Hepatocyte (in vitro differentiated cells): ENCODE results near the gene AAK1. TPM values are rescaled to one million over a fixed set of nuclear protein-coding genes. Genes with fewer than 3 reads are reported as not detected.
A peak's percentile ranks its signal among the peaks of the same experiment; 100 is the strongest.
"Not testable (repeated sequence)": the region's sequence is repeated elsewhere in the genome, so short reads cannot be mapped to it uniquely, and the experiment has no call there.

Experiments used
- DNase-seq: peaks from one replicate; pipeline ENCODE4 v3.0.0-alpha.2; 2016; ENCODE audit warnings: low spot score
- H2AFZ ChIP-seq: fragments of 200-600 bp; sonication (generic); 2 replicates; pipeline ENCODE4 v1.6.0; 2016; ENCODE audit warnings: antibody characterized with exemption, mild to moderate bottlenecking
- H3K27ac ChIP-seq: fragments of 200-600 bp; sonication (generic); 2 replicates; pipeline ENCODE4 v1.5.1; 2016; ENCODE audit warnings: mild to moderate bottlenecking
- H3K27me3 ChIP-seq: fragments of 200-600 bp; sonication (generic); 2 replicates; pipeline ENCODE4 v1.6.1; 2016
- H3K36me3 ChIP-seq: fragments of 200-600 bp; sonication (generic); replicated peaks from 2 replicates; pipeline ENCODE4 v1.5.1; 2016; ENCODE audit warnings: low read depth; ENCODE audit not compliant: insufficient read depth
- H3K4me1 ChIP-seq: fragments of 200-600 bp; sonication (generic); 2 replicates; pipeline ENCODE4 v1.5.1; 2016; ENCODE audit warnings: mild to moderate bottlenecking, moderate library complexity; ENCODE audit not compliant: insufficient read depth
- H3K4me2 ChIP-seq: fragments of 200-600 bp; sonication (generic); 2 replicates; pipeline ENCODE4 v1.6.0; 2016
- H3K4me3 ChIP-seq: fragments of 200-600 bp; sonication (generic); 2 replicates; pipeline ENCODE4 v1.5.1; 2016; ENCODE audit warnings: mild to moderate bottlenecking
- H3K79me2 ChIP-seq: fragments of 200-600 bp; sonication (generic); 2 replicates; pipeline ENCODE4 v1.6.0; 2017; ENCODE audit warnings: mild to moderate bottlenecking
- H3K9me2 ChIP-seq: fragments of 200-600 bp; sonication (generic); replicated peaks from 2 replicates; pipeline ENCODE4 v1.6.0; 2017; ENCODE audit warnings: mild to moderate bottlenecking; ENCODE audit not compliant: insufficient read depth
- H3K9me3 ChIP-seq: fragments of 200-600 bp; sonication (generic); 2 replicates; pipeline ENCODE4 v1.5.1; 2016; ENCODE audit warnings: low read depth, mild to moderate bottlenecking
- H4K20me1 ChIP-seq: fragments of 200-600 bp; sonication (generic); 2 replicates; pipeline ENCODE4 v1.6.0; 2016; ENCODE audit warnings: mild to moderate bottlenecking; ENCODE audit not compliant: insufficient read depth, poor library complexity, severe bottlenecking
- CTCF ChIP-seq: fragments of 200-600 bp; sonication (generic); IDR thresholded peaks from 2 replicates; pipeline ENCODE4 v1.5.1; 2016; ENCODE audit warnings: antibody characterized with exemption, mild to moderate bottlenecking; ENCODE audit not compliant: poor library complexity
- EZH2 ChIP-seq: fragments of 200-600 bp; sonication (generic); IDR thresholded peaks from 2 replicates; pipeline ENCODE4 v1.6.1; 2016; ENCODE audit warnings: antibody characterized with exemption, mild to moderate bottlenecking, borderline replicate concordance
- EZH2phosphoT487 ChIP-seq: fragments of 200-600 bp; sonication (generic); IDR thresholded peaks from one replicate; pipeline ENCODE4 v1.6.1; 2018; ENCODE audit warnings: antibody characterized with exemption, mild to moderate bottlenecking, low read depth, moderate library complexity; ENCODE audit not compliant: unreplicated experiment, severe bottlenecking
- WGBS: methylation state at CpG from one replicate; pipeline ENCODE4 v1.1.6; 2016; ENCODE audit warnings: low lambda C conversion rate; ENCODE audit errors: missing lambda C conversion rate; 5-methylcytosine and 5-hydroxymethylcytosine counted together
- polyA plus RNA-seq: library from polyadenylated mRNA; unstranded; fragments of >200 nt; fragmentation: Nextera tagmentation; extraction: Ambion mirVana; gene quantifications from 2 replicates; pipeline ENCODE4 v1.2.1, GENCODE V29; 2016
- total RNA-seq: library from RNA; depleted of rRNA; stranded (reverse); fragments of >200 nt; gene quantifications from 2 replicates; pipeline ENCODE4 v1.2.3, GENCODE V29; 2014

Gene AAK1
- total and polyA plus RNA-seq, 2 experiments from 2014 or later = 30.1 to 30.8 TPM

- 94% methylated on average over 5 of the region's 5 CpGs for WGBS
- DNase-seq = no peak
- H4K20me1 ChIP-seq = peaks cover 2% of the 10 kb centered on the region
- no peak overlapping the region for H3K4me2 ChIP-seq
- peaks cover 89% of the 10 kb centered on the region for H3K79me2 ChIP-seq
- H2AFZ ChIP-seq = no peak overlapping the region
- no peaks in the 10 kb centered on the region for H3K9me2 ChIP-seq
- no peaks in the 10 kb centered on the region for H3K36me3 ChIP-seq
- TF ChIP-seq EZH2 (no peak), CTCF (no peak), EZH2phosphoT487 (no peak)
- peaks cover 6% of the 10 kb centered on the region for H3K4me1 ChIP-seq
- H3K27me3 ChIP-seq = no peaks in the 10 kb centered on the region
- no peak overlapping the region for H3K4me3 ChIP-seq
- H3K27ac ChIP-seq = no peak overlapping the region
- no peaks in the 10 kb centered on the region for H3K9me3 ChIP-seq
Observed at GRCh38 chr2:69576880-69577279, 66.7 kb downstream of the AAK1 start.

- no peaks in the 10 kb centered on the region for H3K4me1 ChIP-seq
- no peak overlapping the region for H3K27ac ChIP-seq
- H3K4me3 ChIP-seq = no peak overlapping the region
- no peak overlapping the region for H2AFZ ChIP-seq
- no peak for DNase-seq
- no peaks in the 10 kb centered on the region for H3K9me2 ChIP-seq
- no peaks in the 10 kb centered on the region for H3K9me3 ChIP-seq
- peaks cover 88% of the 10 kb centered on the region for H3K79me2 ChIP-seq
- peaks cover 2% of the 10 kb centered on the region for H4K20me1 ChIP-seq
- WGBS = 100% methylated on average over 1 of the region's 1 CpG
- no peaks in the 10 kb centered on the region for H3K27me3 ChIP-seq
- TF ChIP-seq CTCF = no peak
- no peak for TF ChIP-seq EZH2phosphoT487
- no peak for TF ChIP-seq EZH2
- no peaks in the 10 kb centered on the region for H3K36me3 ChIP-seq
- H3K4me2 ChIP-seq = no peak overlapping the region
Observed at GRCh38 chr2:69575926-69576325, 67.6 kb downstream of the AAK1 start.

GRCh38 chr2:69575371-69575770 lies 68.2 kb downstream of the AAK1 start:
- not testable (repeated sequence) for H3K27ac ChIP-seq, H3K9me2 ChIP-seq, DNase-seq, H2AFZ ChIP-seq, H3K4me3 ChIP-seq, H3K27me3 ChIP-seq, H3K4me2 ChIP-seq, H3K4me1 ChIP-seq, H3K9me3 ChIP-seq, H4K20me1 ChIP-seq, H3K36me3 ChIP-seq
- H3K79me2 ChIP-seq = peaks cover 83% of the 10 kb centered on the region
- 97% methylated on average over 13 of the region's 13 CpGs for WGBS

GRCh38 chr2:69572641-69573040 lies 70.9 kb downstream of the AAK1 start:
- Histone ChIP-seq H4K20me1 (peaks cover 2% of the 10 kb centered on the region), H2AFZ (no peak overlapping the region)
- DNase-seq = no peak

More at GRCh38 chr2:69572641-69573040, 70.9 kb downstream of the AAK1 start:
- WGBS = 60% methylated on average over 5 of the region's 5 CpGs
- H3K9me2 ChIP-seq = no peaks in the 10 kb centered on the region
- H3K36me3 ChIP-seq = no peaks in the 10 kb centered on the region
- H3K9me3 ChIP-seq = no peaks in the 10 kb centered on the region
- no peak overlapping the region for H3K4me3 ChIP-seq
- no peaks in the 10 kb centered on the region for H3K27me3 ChIP-seq
- TF ChIP-seq EZH2 = no peak
- TF ChIP-seq EZH2phosphoT487 = no peak
- TF ChIP-seq CTCF = no peak
- no peak overlapping the region for H3K27ac ChIP-seq
- H3K4me2 ChIP-seq = peak overlapping the region; percentile 37
- peaks cover 76% of the 10 kb centered on the region for H3K79me2 ChIP-seq
- H3K4me1 ChIP-seq = no peaks in the 10 kb centered on the region
